GM12878 (cell line): Measurements from ENCODE around the gene ANKDD1A. TPM values are rescaled to one million over a fixed set of nuclear protein-coding genes. Genes with fewer than 3 reads are reported as not detected.

Source experiments
- EP300 ChIP-seq, 2 experiments: fragments of 150-350 bp in 1 of 2; IDR thresholded peaks; 2 replicates each; pipeline ENCODE4 v1.6.1; 2011 to 2012; ENCODE audit warnings: low read depth in 2 of 2, low read length in 2 of 2, borderline replicate concordance in 1 of 2, improper control_type of control experiment in 1 of 2, inconsistent platforms in 1 of 2; ENCODE audit not compliant: control insufficient read depth in 1 of 2
- HDGF ChIP-seq: fragments of 450-650 bp; IDR thresholded peaks from 2 replicates; pipeline ENCODE4 v1.6.1; 2016; ENCODE audit warnings: antibody characterized with exemption
- MEF2A ChIP-seq: IDR thresholded peaks from 2 replicates; pipeline ENCODE4 v1.6.1; 2011; ENCODE audit warnings: low read depth, mild to moderate bottlenecking, low read length, moderate library complexity; ENCODE audit not compliant: insufficient read depth
- MYC ChIP-seq: IDR thresholded peaks from 2 replicates; pipeline ENCODE4 v1.6.1; 2011; ENCODE audit warnings: mild to moderate bottlenecking, low read length, moderate library complexity, inconsistent platforms; ENCODE audit not compliant: insufficient read depth, insufficient replicate concordance, insufficient read length, severe bottlenecking
- SREBF1 ChIP-seq: IDR thresholded peaks from 2 replicates; pipeline ENCODE4 v1.6.1; 2012; ENCODE audit warnings: mild to moderate bottlenecking, low read length
- SUPT20H ChIP-seq: IDR thresholded peaks from 2 replicates; pipeline ENCODE4 v1.6.1; 2011; ENCODE audit warnings: low read depth, mild to moderate bottlenecking, low read length, moderate library complexity, borderline replicate concordance; ENCODE audit not compliant: control insufficient read depth
- polyA plus RNA-seq, 11 experiments: library from polyadenylated mRNA; depleted of rRNA in 4 of 11; unstranded in 6 of 11; stranded (reverse) in 5 of 11; fragments of >200 nt; fragmentation: Nextera tagmentation in 4 of 11; fragmentation: Illumina TruSeq in 1 of 11; extraction: Ambion mirVana in 4 of 11; extraction: Trizol in 1 of 11; gene quantifications; 1 replicate in 1 of 11; 2 replicates in 10 of 11; pipeline versions ENCODE4 v1.2.1 to v1.2.3, GENCODE V29; 2011 to 2016; ENCODE audit warnings: inconsistent platforms in 2 of 11, missing spikeins in 2 of 11, low read depth in 1 of 11
- total RNA-seq, 4 experiments: library from RNA; depleted of rRNA in 3 of 4; stranded (reverse); fragments of >200 nt in 3 of 4; fragmentation: Illumina TruSeq in 1 of 4; extraction: Trizol in 1 of 4; gene quantifications; 2 replicates each; pipeline versions ENCODE4 v1.2.1 to v1.2.3, GENCODE V29; 2013 to 2021
- TF ChIP-seq, protein P1 (sequence below): fragments of 450-650 bp; IDR thresholded peaks from 2 replicates; pipeline ENCODE4 v1.6.1; 2017; ENCODE audit warnings: borderline replicate concordance
- TF ChIP-seq, protein P2 (sequence below): IDR thresholded peaks from 2 replicates; pipeline ENCODE4 v1.6.1; 2012; ENCODE audit warnings: low read length, inconsistent platforms

ANKDD1A gene
- total and polyA plus RNA-seq, 10 of the 15 experiments (the other 5 are each of a cell fraction or from before 2014, with no cell fraction given), result 1.5 to 6.6 (median 4.1) TPM

DNA sequence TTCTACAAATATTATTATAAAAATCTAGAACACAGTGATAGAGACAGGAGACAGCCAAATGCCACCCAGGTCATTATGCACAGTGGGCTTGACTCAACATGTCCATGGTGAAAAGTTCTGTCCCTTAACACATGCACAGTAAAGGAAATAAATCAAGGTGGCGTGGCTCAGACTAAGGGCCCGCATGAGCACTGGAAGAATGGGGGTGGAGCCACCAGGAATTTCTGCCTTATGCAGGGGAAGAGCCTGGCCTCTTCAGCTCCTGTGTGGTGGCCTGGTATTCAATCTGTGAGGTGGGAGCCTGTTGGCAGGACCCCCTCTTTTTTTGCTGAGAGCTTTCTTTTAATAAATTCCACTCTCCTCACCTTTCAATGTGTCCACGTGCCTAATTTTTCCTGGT, 95.2 kb downstream of the ANKDD1A start (continued):
- TF ChIP-seq, protein P1, sequence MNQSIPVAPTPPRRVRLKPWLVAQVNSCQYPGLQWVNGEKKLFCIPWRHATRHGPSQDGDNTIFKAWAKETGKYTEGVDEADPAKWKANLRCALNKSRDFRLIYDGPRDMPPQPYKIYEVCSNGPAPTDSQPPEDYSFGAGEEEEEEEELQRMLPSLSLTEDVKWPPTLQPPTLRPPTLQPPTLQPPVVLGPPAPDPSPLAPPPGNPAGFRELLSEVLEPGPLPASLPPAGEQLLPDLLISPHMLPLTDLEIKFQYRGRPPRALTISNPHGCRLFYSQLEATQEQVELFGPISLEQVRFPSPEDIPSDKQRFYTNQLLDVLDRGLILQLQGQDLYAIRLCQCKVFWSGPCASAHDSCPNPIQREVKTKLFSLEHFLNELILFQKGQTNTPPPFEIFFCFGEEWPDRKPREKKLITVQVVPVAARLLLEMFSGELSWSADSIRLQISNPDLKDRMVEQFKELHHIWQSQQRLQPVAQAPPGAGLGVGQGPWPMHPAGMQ, result no peak
- TF ChIP-seq HDGF (no peak), MYC (no peak), EP300 (IDR thresholded peaks at IDR 0.05; ENCODE audit: borderline replicate concordance in 1 of 2, control insufficient read depth in 1 of 2, low read depth in 2 of 2, low read length in 2 of 2) (no peak), SREBF1 (no peak), SUPT20H (no peak), MEF2A (no peak)
- TF ChIP-seq, protein P2, sequence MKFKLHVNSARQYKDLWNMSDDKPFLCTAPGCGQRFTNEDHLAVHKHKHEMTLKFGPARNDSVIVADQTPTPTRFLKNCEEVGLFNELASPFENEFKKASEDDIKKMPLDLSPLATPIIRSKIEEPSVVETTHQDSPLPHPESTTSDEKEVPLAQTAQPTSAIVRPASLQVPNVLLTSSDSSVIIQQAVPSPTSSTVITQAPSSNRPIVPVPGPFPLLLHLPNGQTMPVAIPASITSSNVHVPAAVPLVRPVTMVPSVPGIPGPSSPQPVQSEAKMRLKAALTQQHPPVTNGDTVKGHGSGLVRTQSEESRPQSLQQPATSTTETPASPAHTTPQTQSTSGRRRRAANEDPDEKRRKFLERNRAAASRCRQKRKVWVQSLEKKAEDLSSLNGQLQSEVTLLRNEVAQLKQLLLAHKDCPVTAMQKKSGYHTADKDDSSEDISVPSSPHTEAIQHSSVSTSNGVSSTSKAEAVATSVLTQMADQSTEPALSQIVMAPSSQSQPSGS, result no peak

Other genes with a start within 250 kb of the ANKDD1A start
Only the 7 nearest of the 10 such genes appear.
- not detected in 2 replicates for gene RBPMS2, start 136.3 kb upstream of the ANKDD1A start, total RNA-seq (2014; rRNA removed)
- gene RBPMS2, start 136.3 kb upstream of the ANKDD1A start, total RNA-seq (2014; rRNA removed; fragmentation: Illumina TruSeq; extraction: Trizol), result not detected in 2 replicates
- gene RBPMS2, start 136.3 kb upstream of the ANKDD1A start, total RNA-seq (2021), result 0.31 and 0.66 TPM in 2 replicates
- 0.08 TPM in 1 of 2 replicates, not detected in the other for gene RBPMS2, start 136.3 kb upstream of the ANKDD1A start, polyA plus RNA-seq (2011; rRNA removed)
- gene RBPMS2, start 136.3 kb upstream of the ANKDD1A start, polyA plus RNA-seq (2014; fragmentation: Illumina TruSeq; extraction: Trizol), result 0.25 and 0.43 TPM in 2 replicates
- under 1 TPM in 1 of 2 experiments, not detected in 1; 0.09 TPM for gene RBPMS2, start 136.3 kb upstream of the ANKDD1A start, polyA plus RNA-seq (2014; fragmentation: Nextera tagmentation; extraction: Ambion mirVana)
- gene RBPMS2, start 136.3 kb upstream of the ANKDD1A start, polyA plus RNA-seq (2014; rRNA removed), result 0.06 and 0.25 TPM in 2 replicates
- under 1 TPM; 0.19 to 0.20 TPM for gene RBPMS2, start 136.3 kb upstream of the ANKDD1A start, polyA plus RNA-seq (2016; fragmentation: Nextera tagmentation; extraction: Ambion mirVana)
- gene PIF1, start 86.3 kb upstream of the ANKDD1A start, total RNA-seq (2014; rRNA removed), result 42.8 and 43.9 TPM in 2 replicates
- gene PIF1, start 86.3 kb upstream of the ANKDD1A start, total RNA-seq (2014; rRNA removed; fragmentation: Illumina TruSeq; extraction: Trizol), result 21.0 and 22.6 TPM in 2 replicates
- gene PIF1, start 86.3 kb upstream of the ANKDD1A start, total RNA-seq (2021), result 36.9 and 39.5 TPM in 2 replicates
- 52.9 and 68.9 TPM in 2 replicates for gene PIF1, start 86.3 kb upstream of the ANKDD1A start, polyA plus RNA-seq (2011; rRNA removed)
- 18.3 and 36.5 TPM in 2 replicates for gene PIF1, start 86.3 kb upstream of the ANKDD1A start, polyA plus RNA-seq (2014; fragmentation: Illumina TruSeq; extraction: Trizol)
- 1 to 10 TPM; 3.7 to 7.2 TPM for gene PIF1, start 86.3 kb upstream of the ANKDD1A start, polyA plus RNA-seq (2014; fragmentation: Nextera tagmentation; extraction: Ambion mirVana)
- 64.0 and 69.2 TPM in 2 replicates for gene PIF1, start 86.3 kb upstream of the ANKDD1A start, polyA plus RNA-seq (2014; rRNA removed)
- 10 to 100 TPM; 28.7 to 33.4 TPM for gene PIF1, start 86.3 kb upstream of the ANKDD1A start, polyA plus RNA-seq (2016; fragmentation: Nextera tagmentation; extraction: Ambion mirVana)
- 21.5 and 21.6 TPM in 2 replicates for gene PLEKHO2, start 70.0 kb upstream of the ANKDD1A start, total RNA-seq (2014; rRNA removed)
- 14.6 and 15.5 TPM in 2 replicates for gene PLEKHO2, start 70.0 kb upstream of the ANKDD1A start, total RNA-seq (2014; rRNA removed; fragmentation: Illumina TruSeq; extraction: Trizol)
- 25.4 and 25.6 TPM in 2 replicates for gene PLEKHO2, start 70.0 kb upstream of the ANKDD1A start, total RNA-seq (2021)
- gene PLEKHO2, start 70.0 kb upstream of the ANKDD1A start, polyA plus RNA-seq (2011; rRNA removed), result 11.2 and 19.4 TPM in 2 replicates
- 12.1 and 19.5 TPM in 2 replicates for gene PLEKHO2, start 70.0 kb upstream of the ANKDD1A start, polyA plus RNA-seq (2014; fragmentation: Illumina TruSeq; extraction: Trizol)
- gene PLEKHO2, start 70.0 kb upstream of the ANKDD1A start, polyA plus RNA-seq (2014; fragmentation: Nextera tagmentation; extraction: Ambion mirVana), result 1 to 10 TPM; 1.4 to 3.1 TPM
- 19.8 and 22.9 TPM in 2 replicates for gene PLEKHO2, start 70.0 kb upstream of the ANKDD1A start, polyA plus RNA-seq (2014; rRNA removed)
- 10 to 100 TPM; 22.3 to 22.4 TPM for gene PLEKHO2, start 70.0 kb upstream of the ANKDD1A start, polyA plus RNA-seq (2016; fragmentation: Nextera tagmentation; extraction: Ambion mirVana)
- 52.2 and 52.9 TPM in 2 replicates for gene SPG21, start 78.0 kb downstream of the ANKDD1A start, total RNA-seq (2014; rRNA removed)
- gene SPG21, start 78.0 kb downstream of the ANKDD1A start, total RNA-seq (2014; rRNA removed; fragmentation: Illumina TruSeq; extraction: Trizol), result 52.9 and 58.3 TPM in 2 replicates
- 64.9 and 65.0 TPM in 2 replicates for gene SPG21, start 78.0 kb downstream of the ANKDD1A start, total RNA-seq (2021)
- 84.7 and 93.9 TPM in 2 replicates for gene SPG21, start 78.0 kb downstream of the ANKDD1A start, polyA plus RNA-seq (2011; rRNA removed)
- gene SPG21, start 78.0 kb downstream of the ANKDD1A start, polyA plus RNA-seq (2014; fragmentation: Illumina TruSeq; extraction: Trizol), result 84.8 and 103 TPM in 2 replicates
- 10 to 100 TPM; 25.5 to 29.6 TPM for gene SPG21, start 78.0 kb downstream of the ANKDD1A start, polyA plus RNA-seq (2014; fragmentation: Nextera tagmentation; extraction: Ambion mirVana)
- gene SPG21, start 78.0 kb downstream of the ANKDD1A start, polyA plus RNA-seq (2014; rRNA removed), result 60.4 and 71.1 TPM in 2 replicates
- gene SPG21, start 78.0 kb downstream of the ANKDD1A start, polyA plus RNA-seq (2016; fragmentation: Nextera tagmentation; extraction: Ambion mirVana), result 100 to 1,000 TPM; 108 to 116 TPM
- 17.4 and 21.1 TPM in 2 replicates for gene MTFMT, start 117.7 kb downstream of the ANKDD1A start, total RNA-seq (2014; rRNA removed)
- 16.1 and 16.9 TPM in 2 replicates for gene MTFMT, start 117.7 kb downstream of the ANKDD1A start, total RNA-seq (2014; rRNA removed; fragmentation: Illumina TruSeq; extraction: Trizol)
- gene MTFMT, start 117.7 kb downstream of the ANKDD1A start, total RNA-seq (2021), result 16.1 and 16.7 TPM in 2 replicates
- gene MTFMT, start 117.7 kb downstream of the ANKDD1A start, polyA plus RNA-seq (2011; rRNA removed), result 18.1 and 21.2 TPM in 2 replicates
- 18.3 and 20.0 TPM in 2 replicates for gene MTFMT, start 117.7 kb downstream of the ANKDD1A start, polyA plus RNA-seq (2014; fragmentation: Illumina TruSeq; extraction: Trizol)
- gene MTFMT, start 117.7 kb downstream of the ANKDD1A start, polyA plus RNA-seq (2014; fragmentation: Nextera tagmentation; extraction: Ambion mirVana), result 1 to 10 TPM; 1.7 to 3.3 TPM
- gene MTFMT, start 117.7 kb downstream of the ANKDD1A start, polyA plus RNA-seq (2014; rRNA removed), result 14.7 and 17.3 TPM in 2 replicates
- 10 to 100 TPM; 25.9 to 29.8 TPM for gene MTFMT, start 117.7 kb downstream of the ANKDD1A start, polyA plus RNA-seq (2016; fragmentation: Nextera tagmentation; extraction: Ambion mirVana)
- gene SLC51B, start 133.5 kb downstream of the ANKDD1A start, total RNA-seq (2014; rRNA removed), result 0.17 TPM in 1 of 2 replicates, not detected in the other
- not detected in 2 replicates for gene SLC51B, start 133.5 kb downstream of the ANKDD1A start, total RNA-seq (2014; rRNA removed; fragmentation: Illumina TruSeq; extraction: Trizol)
- gene SLC51B, start 133.5 kb downstream of the ANKDD1A start, total RNA-seq (2021), result not detected in 2 replicates
- gene SLC51B, start 133.5 kb downstream of the ANKDD1A start, polyA plus RNA-seq (2011; rRNA removed), result 0.13 TPM in 1 of 2 replicates, not detected in the other
- not detected in 2 replicates for gene SLC51B, start 133.5 kb downstream of the ANKDD1A start, polyA plus RNA-seq (2014; fragmentation: Illumina TruSeq; extraction: Trizol)
- gene SLC51B, start 133.5 kb downstream of the ANKDD1A start, polyA plus RNA-seq (2014; fragmentation: Nextera tagmentation; extraction: Ambion mirVana), result under 1 TPM; 0.05 to 0.13 TPM
- not detected in 2 replicates for gene SLC51B, start 133.5 kb downstream of the ANKDD1A start, polyA plus RNA-seq (2014; rRNA removed)
- gene SLC51B, start 133.5 kb downstream of the ANKDD1A start, polyA plus RNA-seq (2016; fragmentation: Nextera tagmentation; extraction: Ambion mirVana), result not detected
- 0.06 TPM in 1 of 2 replicates, not detected in the other for gene RASL12, start 156.1 kb downstream of the ANKDD1A start, total RNA-seq (2014; rRNA removed)
- not detected in 2 replicates for gene RASL12, start 156.1 kb downstream of the ANKDD1A start, total RNA-seq (2014; rRNA removed; fragmentation: Illumina TruSeq; extraction: Trizol)
- gene RASL12, start 156.1 kb downstream of the ANKDD1A start, total RNA-seq (2021), result 0.10 TPM in 1 of 2 replicates, not detected in the other
- gene RASL12, start 156.1 kb downstream of the ANKDD1A start, polyA plus RNA-seq (2011; rRNA removed), result not detected in 2 replicates
- 0.06 TPM in 1 of 2 replicates, not detected in the other for gene RASL12, start 156.1 kb downstream of the ANKDD1A start, polyA plus RNA-seq (2014; fragmentation: Illumina TruSeq; extraction: Trizol)
- gene RASL12, start 156.1 kb downstream of the ANKDD1A start, polyA plus RNA-seq (2014; fragmentation: Nextera tagmentation; extraction: Ambion mirVana), result not detected
- 0.08 TPM in 1 of 2 replicates, not detected in the other for gene RASL12, start 156.1 kb downstream of the ANKDD1A start, polyA plus RNA-seq (2014; rRNA removed)
- not detected for gene RASL12, start 156.1 kb downstream of the ANKDD1A start, polyA plus RNA-seq (2016; fragmentation: Nextera tagmentation; extraction: Ambion mirVana)